Femur (tissue), 1 donor: ENCODE measurements around the gene CEMIP.

ENCODE experiments used
- DNase-seq: peaks from one replicate; pipeline ENCODE4 v3.0.0-alpha.2; 2017

Gene CEMIP

GRCh38 chr15:80988148-80988796 lies 209.1 kb downstream of the CEMIP start:
- no peak for DNase-seq

GRCh38 chr15:80989081-80989517 lies 209.9 kb downstream of the CEMIP start:
- DNase-seq, result no peak

GRCh38 chr15:80989518-80990478 lies 210.6 kb downstream of the CEMIP start, which contains the start of gene MESD:
MESD (minus strand) TSS chr15:80989819; CDS start chr15:80989791, 28 bp downstream.
- peak; percentile 99 for DNase-seq

GRCh38 chr15:80990955-80991354 lies 211.8 kb downstream of the CEMIP start:
- no peak for DNase-seq

GRCh38 chr15:80991421-80991820 lies 212.3 kb downstream of the CEMIP start:
- DNase-seq, result peak; percentile 56

GRCh38 chr15:80992006-80992405 lies 212.8 kb downstream of the CEMIP start:
- no peak for DNase-seq

GRCh38 chr15:80992441-80992840 lies 213.3 kb downstream of the CEMIP start:
- no peak for DNase-seq

GRCh38 chr15:80996247-80996646 lies 217.1 kb downstream of the CEMIP start:
- DNase-seq, result no peak

GRCh38 chr15:80997692-80998091 lies 218.5 kb downstream of the CEMIP start:
- no peak for DNase-seq

- DNase-seq, result no peak
Observed at GRCh38 chr15:80998251-80998650, 219.1 kb downstream of the CEMIP start.

GRCh38 chr15:80999623-81000036 lies 220.5 kb downstream of the CEMIP start:
- no peak for DNase-seq

- no peak for DNase-seq
Observed at GRCh38 chr15:81000144-81000623, 221.0 kb downstream of the CEMIP start.

- peak; percentile 95 for DNase-seq
Observed at GRCh38 chr15:81000624-81001151, 221.5 kb downstream of the CEMIP start, which contains the start of gene TLNRD1. TLNRD1 (plus strand) TSS chr15:81000923; CDS start chr15:81002272, 1,349 bp downstream.
